Neuronal stem cell (in vitro differentiated cells): ENCODE results near the gene REEP5.
"Not testable (repeated sequence)": the region's sequence is repeated elsewhere in the genome, so short reads cannot be mapped to it uniquely, and the experiment has no call there.

Experiments used
- DNase-seq: peaks from one replicate; pipeline ENCODE4 v3.0.0-alpha.2; 2013; ENCODE audit warnings: low spot score
- H2AFZ ChIP-seq: one replicate; pipeline ENCODE4 v1.6.1; 2013; ENCODE audit warnings: mild to moderate bottlenecking, low read length, inconsistent platforms
- H2AK5ac ChIP-seq: 2 replicates; pipeline ENCODE4 v1.6.1; 2013; ENCODE audit warnings: low read depth, mild to moderate bottlenecking, inconsistent platforms, low read length, moderate library complexity, mixed read lengths
- H2BK120ac ChIP-seq: 2 replicates; pipeline ENCODE4 v1.6.1; 2013; ENCODE audit warnings: low read depth, mild to moderate bottlenecking, inconsistent platforms, low read length, moderate library complexity, mixed read lengths
- H2BK12ac ChIP-seq: one replicate; pipeline ENCODE4 v1.6.1; 2013; ENCODE audit warnings: low read length, inconsistent platforms
- H2BK15ac ChIP-seq: 2 replicates; pipeline ENCODE4 v1.6.1; 2013; ENCODE audit warnings: mild to moderate bottlenecking, low read length, inconsistent platforms, mixed read lengths
- H2BK5ac ChIP-seq: one replicate; pipeline ENCODE4 v1.6.1; 2013; ENCODE audit warnings: inconsistent platforms, mild to moderate bottlenecking, low read length, moderate library complexity
- H3K14ac ChIP-seq: one replicate; pipeline ENCODE4 v1.6.1; 2013; ENCODE audit warnings: low read length, inconsistent platforms
- H3K18ac ChIP-seq: 2 replicates; pipeline ENCODE4 v1.6.1; 2013; ENCODE audit warnings: low read length, inconsistent platforms
- H3K23ac ChIP-seq: 2 replicates; pipeline ENCODE4 v1.6.1; 2013; ENCODE audit warnings: low read depth, mild to moderate bottlenecking, mixed read lengths, low read length, inconsistent platforms; ENCODE audit not compliant: poor library complexity
- H3K27ac ChIP-seq: replicated peaks from 3 replicates; pipeline ENCODE4 v1.5.1; 2013; ENCODE audit warnings: low read length, inconsistent platforms
- H3K27me3 ChIP-seq, 3 experiments: 2 replicates each; pipeline ENCODE4 v1.6.1; 2013; ENCODE audit warnings: low read length in 3 of 3, mild to moderate bottlenecking in 2 of 3, inconsistent platforms in 1 of 3, low read depth in 1 of 3, mixed read lengths in 1 of 3, moderate library complexity in 1 of 3; ENCODE audit not compliant: control insufficient read depth in 3 of 3, insufficient read depth in 3 of 3
- H3K36me3 ChIP-seq, 2 donors: replicated peaks in 1 of 2; 2 replicates each; pipeline ENCODE4 v1.6.1; 2013; ENCODE audit warnings: low read length in 2 of 2; ENCODE audit not compliant: control insufficient read depth in 2 of 2, insufficient read depth in 2 of 2
- H3K4ac ChIP-seq: 2 replicates; pipeline ENCODE4 v1.6.1; 2013; ENCODE audit warnings: inconsistent platforms, mild to moderate bottlenecking, low read length, moderate library complexity
- H3K4me1 ChIP-seq, 2 donors: 1 replicate in 1 of 2; 2 replicates in 1 of 2; pipeline ENCODE4 v1.6.1; 2013; ENCODE audit warnings: low read length in 2 of 2, low read depth in 1 of 2; ENCODE audit not compliant: control insufficient read depth in 2 of 2, insufficient read depth in 1 of 2
- H3K4me2 ChIP-seq: one replicate; pipeline ENCODE4 v1.6.1; 2013; ENCODE audit warnings: mild to moderate bottlenecking, low read length, inconsistent platforms; ENCODE audit not compliant: insufficient read depth, poor library complexity, severe bottlenecking
- H3K4me3 ChIP-seq, 2 donors: 2 replicates each; pipeline ENCODE4 v1.5.1; 2013; ENCODE audit warnings: low read length in 2 of 2, mild to moderate bottlenecking in 2 of 2, inconsistent platforms in 1 of 2, moderate library complexity in 1 of 2
- H3K79me1 ChIP-seq: one replicate; pipeline ENCODE4 v1.6.1; 2013; ENCODE audit warnings: low read depth, mild to moderate bottlenecking, inconsistent platforms, low read length, moderate library complexity
- H3K9ac ChIP-seq: one replicate; pipeline ENCODE4 v1.6.1; 2013; ENCODE audit warnings: mild to moderate bottlenecking, low read depth, low read length, inconsistent platforms; ENCODE audit not compliant: poor library complexity
- H3K9me3 ChIP-seq, 2 donors: replicated peaks in 1 of 2; 2 replicates each; pipeline versions ENCODE3 to v1.6.1; 2013; ENCODE audit warnings: low read length in 2 of 2, mild to moderate bottlenecking in 2 of 2, inconsistent platforms in 1 of 2, low read depth in 1 of 2, mixed read lengths in 1 of 2, moderate library complexity in 1 of 2; ENCODE audit not compliant: control insufficient read depth in 2 of 2, insufficient read depth in 1 of 2
- H4K8ac ChIP-seq: one replicate; pipeline ENCODE4 v1.6.1; 2013; ENCODE audit warnings: low read depth, mild to moderate bottlenecking, inconsistent platforms, low read length, moderate library complexity
- H4K91ac ChIP-seq: one replicate; pipeline ENCODE4 v1.6.1; 2013; ENCODE audit warnings: low read length, low read depth, mild to moderate bottlenecking, inconsistent platforms; ENCODE audit not compliant: poor library complexity
- WGBS, 2 donors: extraction: QIAGEN DNeasy Blood & Tissue Kit; methylation state at CpG; one replicate each; pipeline ENCODE4 v1.1.7; 2013; ENCODE audit warnings: missing lambda C conversion rate in 2 of 2, mixed read lengths in 1 of 2; ENCODE audit not compliant: insufficient read length in 2 of 2, insufficient replicate concordance in 1 of 2; ENCODE audit errors: extremely low coverage in 2 of 2; 5-methylcytosine and 5-hydroxymethylcytosine counted together

The REEP5 gene

DNA sequence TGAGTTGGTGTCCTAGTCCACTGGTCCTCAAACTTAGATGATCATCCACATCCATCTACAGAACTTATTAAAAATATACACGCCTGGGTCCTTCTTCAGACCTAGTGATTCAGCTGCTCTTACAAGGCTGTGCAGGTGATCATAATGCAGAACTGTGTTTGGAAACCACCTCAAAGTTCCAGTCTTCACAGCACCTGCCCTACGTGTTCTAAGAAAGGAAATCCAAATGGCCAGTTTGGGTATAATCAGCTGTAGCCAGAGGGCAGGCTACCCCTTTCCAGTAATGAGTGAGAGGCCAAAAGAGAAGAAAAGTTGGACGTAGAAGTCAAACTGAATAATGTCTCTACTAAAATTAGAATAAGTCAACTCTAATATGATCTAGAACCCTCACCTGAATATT, 15.4 kb downstream of the REEP5 start:
- peaks cover 2 to 53% of the 10 kb centered on the region in 2 donors for H3K36me3 ChIP-seq

DNA sequence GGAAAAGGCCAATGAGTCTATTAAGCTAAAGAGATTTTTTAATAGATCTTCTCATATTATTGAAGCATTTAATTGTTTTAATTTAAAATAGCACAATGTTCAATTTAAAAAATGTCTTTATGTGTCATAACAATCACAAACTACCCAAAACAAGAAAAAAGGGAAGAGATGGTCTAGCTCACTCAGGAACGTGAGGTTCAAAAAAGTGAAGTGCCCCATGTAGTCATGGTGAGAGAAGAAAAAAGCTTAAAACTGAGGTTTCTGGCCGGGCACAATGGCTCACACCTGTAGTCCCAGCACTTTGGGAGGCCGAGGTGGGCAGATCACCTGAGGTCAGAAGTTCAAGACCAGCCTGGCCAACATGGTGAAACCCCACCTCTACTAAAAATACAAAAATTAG, 17.0 kb downstream of the REEP5 start:
- not testable (repeated sequence) for H3K4me2 ChIP-seq, H2BK5ac ChIP-seq, H4K8ac ChIP-seq, H3K4me1 ChIP-seq, H3K79me1 ChIP-seq, H2BK15ac ChIP-seq, H2BK12ac ChIP-seq, DNase-seq, H2AK5ac ChIP-seq, H4K91ac ChIP-seq, H3K23ac ChIP-seq, H3K27me3 ChIP-seq, H3K9me3 ChIP-seq, H3K4me3 ChIP-seq, H2AFZ ChIP-seq, H3K14ac ChIP-seq, H2BK120ac ChIP-seq, H3K27ac ChIP-seq, H3K18ac ChIP-seq, H3K9ac ChIP-seq, H3K4ac ChIP-seq
- peaks cover 4 to 60% of the 10 kb centered on the region in 2 donors for H3K36me3 ChIP-seq
- no CpG with 5 or more reads among the region's 3 CpGs for WGBS, 2 donors

More for the DNA sequence above, 15.4 kb downstream of the REEP5 start:
- Histone ChIP-seq H3K23ac (no peak overlapping the region), H2AFZ (no peak overlapping the region), H3K18ac (no peak overlapping the region), H2BK12ac (no peak overlapping the region), H3K9ac (no peak overlapping the region), H3K9me3 (no peaks in the 10 kb centered on the region), H4K91ac (no peak overlapping the region), H3K4ac (no peak overlapping the region), H3K4me1 (no peaks in the 10 kb centered on the region), H2BK15ac (no peak overlapping the region), H2BK5ac (no peak overlapping the region), H3K27me3 (no peaks in the 10 kb centered on the region), H3K27ac (no peak overlapping the region), H2BK120ac (no peak overlapping the region), H4K8ac (no peak overlapping the region), H2AK5ac (no peak overlapping the region), H3K79me1 (no peaks in the 10 kb centered on the region), H3K4me2 (no peak overlapping the region), H3K14ac (no peak overlapping the region), H3K4me3 (no peak overlapping the region)
- DNase-seq = no peak
- WGBS, 2 donors = no CpG with 5 or more reads among the region's 3 CpGs

DNA sequence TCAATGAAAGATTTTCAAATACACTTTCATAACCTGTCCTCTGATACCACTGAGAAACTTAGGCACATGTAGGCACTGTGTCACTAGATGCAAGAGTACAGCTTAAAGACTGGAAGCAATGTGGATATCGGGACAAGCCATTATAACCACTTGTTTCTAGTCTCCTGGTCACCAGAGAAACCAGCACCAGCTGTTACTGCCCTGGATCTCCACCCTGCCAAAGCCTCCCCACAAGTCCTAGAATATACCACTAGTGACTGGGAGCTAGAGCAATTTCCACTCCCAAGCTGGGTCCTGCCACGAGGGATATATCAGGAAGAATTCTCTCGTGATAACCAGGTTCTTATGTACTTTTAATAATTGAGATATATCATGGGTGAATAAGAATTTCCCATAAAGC, 19.5 kb downstream of the REEP5 start:
- Histone ChIP-seq H3K9ac (no peak overlapping the region), H3K14ac (no peak overlapping the region), H3K79me1 (no peaks in the 10 kb centered on the region), H2BK12ac (no peak overlapping the region), H3K9me3 (no peaks in the 10 kb centered on the region), H3K4ac (no peak overlapping the region), H3K4me3 (no peak overlapping the region), H2AK5ac (no peak overlapping the region), H2BK15ac (no peak overlapping the region), H3K27me3 (no peaks in the 10 kb centered on the region), H3K36me3 (peaks cover 4 to 67% of the 10 kb centered on the region in 2 donors), H3K23ac (no peak overlapping the region), H3K27ac (no peak overlapping the region), H4K91ac (no peak overlapping the region), H2BK5ac (no peak overlapping the region), H4K8ac (no peak overlapping the region), H3K4me2 (no peak overlapping the region), H2AFZ (no peak overlapping the region), H3K18ac (no peak overlapping the region), H3K4me1 (no peaks in the 10 kb centered on the region), H2BK120ac (no peak overlapping the region)
- no peak for DNase-seq
- no CpG with 5 or more reads among the region's 3 CpGs for WGBS, 2 donors

DNA sequence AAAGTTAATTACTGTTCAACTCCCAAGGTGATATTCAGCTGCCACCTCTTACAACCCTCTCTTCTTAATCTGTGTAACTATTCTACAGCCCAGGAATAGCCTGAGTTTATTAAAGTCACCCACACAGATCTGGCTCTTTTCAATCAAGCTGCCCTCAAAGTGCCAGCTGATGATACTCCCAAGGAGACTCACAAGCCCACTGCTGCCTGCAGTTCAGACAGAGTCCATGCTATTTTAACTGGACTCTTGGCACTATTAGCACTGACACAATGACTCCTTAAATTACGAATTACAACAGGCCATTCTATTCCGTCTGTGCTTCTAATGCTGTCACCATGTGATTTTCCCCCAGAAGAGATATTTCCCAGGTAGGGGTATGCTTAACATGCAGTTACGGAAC, 26.3 kb downstream of the REEP5 start:
- H2BK12ac ChIP-seq = no peak overlapping the region
- no peak overlapping the region for H3K27ac ChIP-seq
- H3K9me3 ChIP-seq = no peaks in the 10 kb centered on the region
- H3K4me3 ChIP-seq = no peak overlapping the region
- no peak overlapping the region for H2BK15ac ChIP-seq
- H2BK5ac ChIP-seq = no peak overlapping the region
- H2AK5ac ChIP-seq = no peak overlapping the region
- no peak overlapping the region for H3K9ac ChIP-seq
- no peaks in the 10 kb centered on the region for H3K4me1 ChIP-seq
- H2BK120ac ChIP-seq = no peak overlapping the region
- H3K27me3 ChIP-seq = no peaks in the 10 kb centered on the region
- WGBS, 2 donors = no CpG with 5 or more reads among the region's 3 CpGs
- H3K23ac ChIP-seq = no peak overlapping the region
- H3K4ac ChIP-seq = no peak overlapping the region
- DNase-seq = no peak
- H3K18ac ChIP-seq = no peak overlapping the region
- H3K36me3 ChIP-seq = peaks cover 6 to 77% of the 10 kb centered on the region in 2 donors
- H3K4me2 ChIP-seq = no peak overlapping the region
- no peak overlapping the region for H4K91ac ChIP-seq
- H3K14ac ChIP-seq = no peak overlapping the region
- no peaks in the 10 kb centered on the region for H3K79me1 ChIP-seq
- no peak overlapping the region for H2AFZ ChIP-seq
- no peak overlapping the region for H4K8ac ChIP-seq
